ENCODE data around the gene SPRYD3.

SPRYD3 gene

DNA sequence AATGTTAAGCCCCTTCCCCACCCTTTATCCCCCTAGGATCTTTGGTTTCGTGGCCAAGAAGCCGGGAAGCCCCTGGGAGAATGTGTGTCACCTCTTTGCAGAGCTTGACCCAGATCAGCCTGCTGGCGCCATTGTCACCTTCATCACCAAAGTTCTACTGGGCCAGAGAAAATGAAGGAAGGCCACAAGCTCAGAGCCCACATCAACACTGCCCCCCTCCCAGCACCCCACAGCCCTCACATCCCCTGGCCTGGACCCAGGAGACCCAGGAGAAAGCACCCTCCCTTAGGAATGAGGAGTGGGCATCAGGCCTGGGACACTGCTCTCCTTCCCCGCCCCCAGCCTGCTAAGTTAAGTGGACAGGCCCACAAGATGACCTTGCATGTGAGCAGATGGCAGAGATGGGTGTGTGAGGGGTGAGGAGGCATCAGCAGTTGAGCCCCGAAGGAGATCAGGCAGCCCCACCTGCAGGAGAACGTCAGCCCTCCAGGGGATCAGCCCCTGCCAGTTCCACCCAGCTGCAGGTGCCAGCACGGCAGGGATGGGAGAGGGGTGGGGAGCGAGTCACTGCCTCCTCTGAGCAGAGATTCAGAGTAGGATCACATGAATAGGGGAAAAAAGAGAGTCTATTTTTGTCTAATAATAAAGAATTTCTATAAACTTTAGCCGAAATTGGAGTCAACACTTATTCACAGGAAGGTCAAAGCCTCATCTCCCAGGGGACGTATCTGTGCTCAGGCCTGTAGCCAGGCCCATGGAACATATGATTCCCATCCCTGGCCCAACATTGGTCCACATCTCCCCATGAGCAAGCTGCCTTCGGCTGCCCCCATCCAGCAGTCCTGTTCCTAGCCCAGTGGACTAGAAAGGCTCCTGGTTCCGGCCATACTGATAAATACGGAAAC, 15.2 kb downstream of the SPRYD3 start:
- DNase-seq (ENCODE audit: low read depth in 3 of 3) = no peak

- DNase-seq (ENCODE audit: low read depth in 3 of 3) = no peak
Measured at GRCh38 chr12:53062977-53063707, 16.0 kb downstream of the SPRYD3 start.

DNA sequence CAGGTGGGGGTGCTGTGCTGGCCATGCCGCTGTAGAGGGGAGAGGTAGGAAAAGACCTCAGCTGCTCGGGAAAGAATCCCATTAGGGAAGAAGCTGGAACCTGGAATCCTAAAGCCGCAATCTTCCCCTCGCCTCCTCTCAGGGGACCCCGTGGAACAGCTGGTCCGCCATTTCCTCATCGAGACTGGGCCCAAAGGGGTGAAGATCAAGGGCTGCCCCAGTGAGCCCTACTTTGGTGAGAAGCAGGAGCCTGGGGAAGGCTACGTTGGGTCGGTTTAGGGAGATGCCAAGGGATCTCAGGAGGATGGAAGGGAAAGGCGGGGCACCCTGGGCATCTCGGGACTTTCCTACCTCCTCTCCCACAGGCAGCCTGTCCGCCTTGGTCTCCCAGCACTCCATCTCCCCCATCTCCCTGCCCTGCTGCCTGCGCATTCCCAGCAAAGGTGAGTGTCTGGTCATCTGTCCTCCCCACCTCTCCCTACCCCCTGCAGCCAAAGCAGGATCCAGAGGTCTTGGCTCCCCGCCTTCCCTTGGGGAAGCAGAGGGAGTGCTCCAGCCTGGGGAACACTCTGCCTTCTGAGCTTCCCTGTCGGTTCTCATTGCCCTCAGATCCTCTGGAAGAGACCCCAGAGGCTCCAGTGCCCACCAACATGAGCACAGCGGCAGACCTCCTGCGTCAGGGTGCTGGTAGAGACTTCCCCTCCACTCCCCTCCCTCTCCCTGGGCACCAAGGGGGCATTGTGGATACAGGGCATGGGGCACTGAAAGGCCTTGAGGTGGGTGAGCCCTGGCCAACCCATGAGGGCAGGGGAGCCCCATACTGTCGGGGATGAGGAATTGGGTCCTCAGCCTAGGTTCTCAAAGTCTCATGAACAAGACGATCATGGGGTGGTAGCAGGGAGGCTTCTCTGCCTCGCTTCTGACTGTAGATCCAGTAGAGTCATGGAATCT, 16.9 kb downstream of the SPRYD3 start:
- no peak for DNase-seq (ENCODE audit: low read depth in 3 of 3)

- DNase-seq (ENCODE audit: low read depth in 3 of 3) = no peak
Measured at GRCh38 chr12:53061404-53062010, 17.7 kb downstream of the SPRYD3 start.

- no peak for DNase-seq (ENCODE audit: low read depth in 3 of 3)
Measured at GRCh38 chr12:53060721-53061276, 18.4 kb downstream of the SPRYD3 start.

DNA sequence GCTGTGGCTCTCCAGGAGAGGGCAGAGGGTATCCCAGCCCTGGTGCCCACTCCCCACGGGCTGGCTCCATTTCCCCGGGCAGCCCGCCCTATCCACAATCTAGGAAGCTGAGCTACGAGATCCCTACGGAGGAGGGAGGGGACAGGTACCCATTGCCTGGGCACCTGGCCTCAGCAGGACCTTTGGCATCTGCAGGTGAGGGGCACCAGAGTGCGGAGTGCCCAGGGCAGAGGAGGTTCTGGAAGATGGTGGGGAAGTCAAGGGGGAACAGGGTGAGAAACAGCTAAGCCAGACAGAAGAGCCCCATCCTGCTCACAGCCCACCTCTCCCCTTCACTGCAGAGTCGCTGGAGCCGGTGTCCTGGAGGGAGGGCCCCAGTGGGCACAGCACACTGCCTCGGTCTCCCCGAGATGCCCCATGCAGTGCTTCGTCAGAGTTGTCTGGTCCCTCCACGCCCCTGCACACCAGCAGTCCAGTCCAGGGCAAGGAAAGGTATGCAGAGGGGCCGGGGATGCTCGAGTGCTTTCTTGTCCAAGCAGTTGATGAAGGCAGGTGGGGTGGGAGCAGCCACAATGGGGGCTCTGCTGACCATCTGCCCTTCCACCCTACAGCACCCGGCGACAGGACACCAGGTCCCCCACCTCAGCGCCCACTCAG, 19.0 kb downstream of the SPRYD3 start:
- DNase-seq (ENCODE audit: low read depth in 3 of 3) = no peak

DNA sequence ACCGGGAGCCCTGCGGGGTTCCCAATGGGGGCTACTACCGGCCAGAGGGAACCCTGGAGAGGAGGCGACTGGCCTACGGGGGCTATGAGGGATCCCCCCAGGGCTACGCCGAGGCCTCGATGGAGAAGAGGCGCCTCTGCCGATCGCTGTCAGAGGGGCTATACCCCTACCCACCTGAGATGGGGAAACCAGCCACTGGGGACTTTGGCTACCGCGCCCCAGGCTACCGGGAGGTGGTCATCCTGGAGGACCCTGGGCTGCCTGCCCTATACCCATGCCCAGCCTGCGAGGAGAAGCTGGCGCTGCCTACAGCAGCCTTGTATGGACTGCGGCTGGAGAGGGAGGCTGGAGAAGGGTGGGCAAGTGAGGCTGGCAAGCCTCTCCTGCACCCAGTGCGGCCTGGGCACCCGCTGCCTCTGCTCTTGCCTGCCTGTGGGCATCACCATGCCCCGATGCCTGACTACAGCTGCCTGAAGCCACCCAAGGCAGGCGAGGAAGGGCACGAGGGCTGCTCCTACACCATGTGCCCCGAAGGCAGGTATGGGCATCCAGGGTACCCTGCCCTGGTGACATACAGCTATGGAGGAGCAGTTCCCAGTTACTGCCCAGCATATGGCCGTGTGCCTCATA, 19.6 kb downstream of the SPRYD3 start:
- DNase-seq (ENCODE audit: low read depth in 3 of 3) = no peak

GRCh38 chr12:53058674-53059433, 20.3 kb downstream of the SPRYD3 start:
- DNase-seq (ENCODE audit: low read depth in 3 of 3) = no peak

DNA sequence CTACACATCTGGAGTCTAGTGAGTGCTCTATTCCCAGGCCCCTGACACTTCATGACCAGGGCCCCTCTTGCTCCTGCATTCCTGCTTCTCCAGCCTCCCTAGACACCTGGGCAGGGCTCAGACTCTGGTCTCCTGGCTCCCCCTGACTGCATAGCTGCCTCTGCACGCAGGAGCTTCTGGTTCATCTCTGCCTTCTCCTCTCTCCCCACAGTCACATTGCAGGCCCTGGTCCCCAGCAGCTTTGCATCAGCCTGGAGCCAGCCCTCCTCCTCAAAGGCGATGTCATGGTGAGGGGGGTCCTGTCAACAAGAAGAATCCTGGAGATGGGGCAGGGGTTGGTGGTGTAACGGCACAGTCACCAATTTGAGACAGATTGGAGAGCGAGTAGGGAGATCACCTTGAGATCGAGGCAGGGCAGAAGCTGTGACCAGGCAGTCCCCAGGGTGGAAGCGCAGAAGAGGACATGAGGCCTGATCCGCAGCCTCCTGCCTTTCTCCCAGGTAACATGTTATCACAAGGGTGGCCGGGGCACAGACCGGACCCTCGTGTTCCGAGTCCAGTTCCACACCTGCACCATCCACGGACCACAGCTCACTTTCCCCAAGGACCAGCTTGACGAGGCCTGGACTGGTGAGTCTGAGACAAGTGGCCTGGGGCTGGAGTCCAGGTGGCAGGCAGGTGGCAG, 21.2 kb downstream of the SPRYD3 start:
- no peak for DNase-seq (ENCODE audit: low read depth in 3 of 3)

DNA sequence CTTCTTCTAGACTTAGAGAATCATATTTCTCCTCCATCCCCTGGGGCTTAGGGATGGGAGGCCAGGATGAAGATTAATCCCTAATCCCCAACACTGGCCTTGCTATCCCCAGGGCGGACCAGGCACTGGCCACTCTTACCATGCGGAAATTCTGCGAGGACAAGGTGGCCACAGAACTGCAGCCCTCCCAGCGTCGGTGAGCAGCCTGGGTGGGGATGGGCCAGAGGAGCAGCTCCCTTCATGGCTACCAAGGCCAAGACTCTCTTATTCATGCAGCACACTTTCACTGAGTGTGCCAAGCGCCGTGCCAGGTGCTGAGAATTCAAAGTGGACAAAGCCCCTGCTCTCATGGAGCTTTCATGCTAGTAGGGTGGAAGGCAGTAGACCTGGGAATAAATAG, 22.3 kb downstream of the SPRYD3 start:
- no peak for DNase-seq (ENCODE audit: low read depth in 3 of 3)

- DNase-seq (ENCODE audit: low read depth in 3 of 3) = no peak
Measured at GRCh38 chr12:53056296-53056695, 22.9 kb downstream of the SPRYD3 start.

- DNase-seq (ENCODE audit: low read depth in 3 of 3) = no peak
Measured at GRCh38 chr12:53055471-53056266, 23.5 kb downstream of the SPRYD3 start.

- peak; percentile 84 to 91 (median 88) for DNase-seq (ENCODE audit: low read depth in 3 of 3)
Measured at GRCh38 chr12:53054112-53054878, 24.9 kb downstream of the SPRYD3 start.

GRCh38 chr12:53053218-53054111, 25.7 kb downstream of the SPRYD3 start:
- DNase-seq (ENCODE audit: low read depth in 3 of 3) = peak in 1 of 3 experiments; percentile 29

DNA sequence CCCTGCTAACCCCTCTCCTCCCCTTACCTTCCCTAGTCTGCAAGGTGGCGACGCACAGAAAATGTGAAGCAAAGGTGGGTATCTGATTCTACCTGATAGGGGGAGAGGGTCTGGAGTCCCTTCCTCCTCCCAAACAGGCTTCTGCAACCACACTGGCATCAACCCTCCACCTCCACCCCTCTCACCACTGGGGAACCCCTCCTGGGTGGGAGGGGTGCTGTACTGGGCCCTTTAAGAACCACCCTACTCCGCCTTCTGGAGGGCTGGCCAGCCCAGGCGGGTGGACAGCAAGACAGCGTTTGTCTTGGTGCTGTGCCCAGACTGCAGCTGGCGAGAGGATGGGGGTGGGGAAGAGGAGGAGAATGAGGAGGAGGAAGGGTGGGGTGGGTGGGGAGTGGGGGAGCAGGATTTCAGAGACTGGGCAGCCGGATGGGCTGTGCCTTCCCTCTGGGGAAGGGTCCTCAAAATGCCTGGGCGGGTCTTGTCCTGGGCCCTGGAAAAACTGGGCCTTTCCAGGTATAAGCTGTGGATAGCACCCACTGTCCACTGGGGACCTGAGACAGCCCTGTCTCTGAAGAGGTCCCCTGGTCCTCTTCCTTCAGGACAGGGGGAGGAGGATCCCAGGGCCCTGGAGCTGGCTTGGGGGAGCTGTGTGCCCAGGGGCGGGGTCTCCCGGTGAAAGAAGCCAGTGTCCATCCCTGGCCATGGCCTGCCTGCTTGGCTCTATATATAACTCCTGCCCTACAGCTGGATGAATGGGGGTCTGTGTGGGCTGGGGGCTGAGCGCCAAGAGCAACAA, 26.6 kb downstream of the SPRYD3 start:
- DNase-seq (ENCODE audit: low read depth in 3 of 3) = no peak

Data from stimulated activated CD4-positive, alpha-beta T cell treated with anti-CD3 and anti-CD28 coated beads, TNF-alpha, amount 100 ng/mL, for 4 hours (primary cell).